GM12865 (cell line): ENCODE results near the gene NCOA6.

Experiments used
- DNase-seq: peaks from one replicate; pipeline ENCODE4 v3.0.0; 2010; ENCODE audit warnings: low read depth
- H3K4me3 ChIP-seq: 2 replicates; pipeline ENCODE4 v1.5.1; 2011; ENCODE audit warnings: mild to moderate bottlenecking, low read depth, low read length, control low read depth
- TF ChIP-seq, protein P1 (sequence below): IDR thresholded peaks from 2 replicates; pipeline ENCODE4 v1.5.1; 2011; ENCODE audit warnings: low read length, control low read depth, low read depth, inconsistent platforms; ENCODE audit not compliant: insufficient read depth; ENCODE audit errors: missing control alignments

Gene NCOA6

DNA sequence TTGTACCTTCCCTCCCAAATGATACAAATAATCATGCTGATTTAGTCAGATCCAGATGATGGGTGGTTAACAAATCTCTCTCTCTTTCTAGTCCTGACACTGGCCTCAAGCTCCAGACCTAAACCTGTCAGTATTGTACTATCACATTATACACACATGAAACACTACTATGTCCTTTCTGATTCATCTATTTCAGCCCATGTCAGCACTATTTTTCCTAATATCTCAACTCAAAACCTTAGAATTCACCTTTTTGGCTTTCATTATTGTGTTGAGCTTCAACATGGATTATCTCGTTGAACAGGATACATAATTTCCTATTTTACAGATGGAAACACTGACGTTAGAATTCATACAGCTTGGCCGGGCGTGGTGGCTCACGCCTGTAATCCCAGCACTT is 152.0 kb downstream of the NCOA6 start:
- no peak overlapping the region for H3K4me3 ChIP-seq
- TF ChIP-seq, protein P1, sequence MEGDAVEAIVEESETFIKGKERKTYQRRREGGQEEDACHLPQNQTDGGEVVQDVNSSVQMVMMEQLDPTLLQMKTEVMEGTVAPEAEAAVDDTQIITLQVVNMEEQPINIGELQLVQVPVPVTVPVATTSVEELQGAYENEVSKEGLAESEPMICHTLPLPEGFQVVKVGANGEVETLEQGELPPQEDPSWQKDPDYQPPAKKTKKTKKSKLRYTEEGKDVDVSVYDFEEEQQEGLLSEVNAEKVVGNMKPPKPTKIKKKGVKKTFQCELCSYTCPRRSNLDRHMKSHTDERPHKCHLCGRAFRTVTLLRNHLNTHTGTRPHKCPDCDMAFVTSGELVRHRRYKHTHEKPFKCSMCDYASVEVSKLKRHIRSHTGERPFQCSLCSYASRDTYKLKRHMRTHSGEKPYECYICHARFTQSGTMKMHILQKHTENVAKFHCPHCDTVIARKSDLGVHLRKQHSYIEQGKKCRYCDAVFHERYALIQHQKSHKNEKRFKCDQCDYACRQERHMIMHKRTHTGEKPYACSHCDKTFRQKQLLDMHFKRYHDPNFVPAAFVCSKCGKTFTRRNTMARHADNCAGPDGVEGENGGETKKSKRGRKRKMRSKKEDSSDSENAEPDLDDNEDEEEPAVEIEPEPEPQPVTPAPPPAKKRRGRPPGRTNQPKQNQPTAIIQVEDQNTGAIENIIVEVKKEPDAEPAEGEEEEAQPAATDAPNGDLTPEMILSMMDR, result no peak
- no peak for DNase-seq

DNA sequence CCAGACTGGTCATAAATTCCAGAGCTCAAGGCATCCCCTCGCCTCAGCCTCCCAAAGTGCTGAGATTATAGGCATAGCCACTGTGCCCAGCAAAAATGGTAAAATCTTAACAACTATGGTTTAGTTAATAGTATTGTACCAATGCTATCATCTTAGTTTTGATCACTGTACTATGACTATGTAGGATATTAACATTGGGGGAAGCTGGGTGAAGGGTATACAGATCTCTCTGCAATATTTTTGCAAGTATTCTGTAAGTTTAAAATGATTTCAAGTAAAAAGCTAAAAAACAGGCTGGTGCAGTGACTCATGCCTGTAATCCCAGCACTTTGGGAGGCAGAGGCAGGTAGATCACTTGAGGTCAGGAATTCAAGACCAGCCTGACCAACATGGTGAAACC is 156.4 kb downstream of the NCOA6 start:
- TF ChIP-seq, protein P1, result no peak
- no peak overlapping the region for H3K4me3 ChIP-seq
- no peak for DNase-seq
